ENCODE data around the gene EEFSEC. TPM values are rescaled to one million over a fixed set of nuclear protein-coding genes. Genes with fewer than 3 reads are reported as not detected.
A peak's percentile ranks its signal among the peaks of the same experiment; 100 is the strongest.

The EEFSEC gene
- total RNA-seq, 1 experiment from 2014 or later, result 9.5 TPM

- Histone ChIP-seq H3K14ac (ENCODE audit: insufficient read depth, low read length) (no peak overlapping the region), H2AFZ (ENCODE audit: low read length) (no peak overlapping the region), H3K18ac (ENCODE audit: insufficient read length, low read depth, low read length) (no peak overlapping the region), H3K4me1 (ENCODE audit: insufficient read depth, low read length) (peaks cover 9% of the 10 kb centered on the region; the same call in 1 of the 2 replicates), H4K20me1 (ENCODE audit: control insufficient read depth, insufficient read depth, insufficient read length) (no peaks in the 10 kb centered on the region), H4K5ac (ENCODE audit: insufficient read length, low read depth, low read length) (no peak overlapping the region), H2AK5ac (ENCODE audit: insufficient read length, low read length) (no peak overlapping the region), H2BK5ac (ENCODE audit: insufficient read length, low read length) (no peak overlapping the region), H2BK12ac (ENCODE audit: insufficient read length, low read depth, low read length) (no peak overlapping the region), H2BK15ac (ENCODE audit: low read depth, low read length) (no peak overlapping the region), H3T11ph (ENCODE audit: low read length) (no peak overlapping the region), H2BK20ac (ENCODE audit: low read depth, low read length, poor library complexity, severe bottlenecking) (no peak overlapping the region), H3K79me2 (ENCODE audit: insufficient read depth, low read length) (no peaks in the 10 kb centered on the region), H4K91ac (ENCODE audit: insufficient read length, low read depth, low read length) (no peak overlapping the region), H3K56ac (ENCODE audit: insufficient read length, low read depth, low read length) (no peak overlapping the region), H3K9ac (ENCODE audit: extremely low read depth, insufficient read length, low read length) (no peak overlapping the region), H3K4ac (ENCODE audit: low read depth, low read length) (no peak overlapping the region), H3K9me3 (ENCODE audit: control insufficient read depth, low read depth, low read length) (no peaks in the 10 kb centered on the region), H3K27me3 (ENCODE audit: insufficient read depth, low read length) (no peaks in the 10 kb centered on the region), H2BK120ac (ENCODE audit: low read depth, low read length, poor library complexity, severe bottlenecking) (no peak overlapping the region), H3K4me2 (ENCODE audit: insufficient read depth, insufficient read length, low read length) (no peak overlapping the region), H3K79me1 (ENCODE audit: insufficient read depth, low read depth, low read length, poor library complexity, severe bottlenecking) (no peaks in the 10 kb centered on the region), H4K8ac (replicated peaks; ENCODE audit: insufficient read length, low read depth, low read length) (no peak overlapping the region), H3K27ac (ENCODE audit: insufficient read length, low read depth, low read length) (no peak overlapping the region), H3K23ac (ENCODE audit: insufficient read length, low read depth, low read length) (no peak overlapping the region), H3K23me2 (ENCODE audit: insufficient read length, low read depth, low read length, poor library complexity, severe bottlenecking) (no peaks in the 10 kb centered on the region)
- Mint-ChIP-seq H3K4me3 (no peak overlapping the region), H3K9me3 (no peaks in the 10 kb centered on the region), H3K36me3 (ENCODE audit: insufficient read depth in 1 of 3, low read depth in 3 of 3) (no peaks in the 10 kb centered on the region; a peak in 1 of 7 replicates), H3K4me1 (peaks cover 40 to 41% of the 10 kb centered on the region in 2 experiments), H3K27ac (peak overlapping the region in 1 of 3 experiments; percentile 17; a peak in 1 of 7 replicates), H3K27me3 (ENCODE audit: low read depth) (peaks cover 13% of the 10 kb centered on the region)
- no CpG with 5 or more reads among the region's 5 CpGs for WGBS (ENCODE audit: extremely low coverage, insufficient read length, low lambda C conversion rate)
- peak; percentile 32 for DNase-seq
- TF ChIP-seq CTCF (conservative IDR thresholded peaks at IDR 0.05), result no peak; the same call in 2 of the 3 replicates
Measured at GRCh38 chr3:128273109-128273840, 120.0 kb downstream of the EEFSEC start.
